Hematopoietic multipotent progenitor cell treated with erythropoietin and hydrocortisone succinate and interleukin-3 and kit ligand, for 17 days (in vitro differentiated cells): ENCODE results near the gene MAD1L1.

Source experiments
- DNase-seq: peaks from one replicate; pipeline ENCODE4 v3.0.0-alpha.2; 2015; ENCODE audit warnings: low spot score

Gene MAD1L1

DNA sequence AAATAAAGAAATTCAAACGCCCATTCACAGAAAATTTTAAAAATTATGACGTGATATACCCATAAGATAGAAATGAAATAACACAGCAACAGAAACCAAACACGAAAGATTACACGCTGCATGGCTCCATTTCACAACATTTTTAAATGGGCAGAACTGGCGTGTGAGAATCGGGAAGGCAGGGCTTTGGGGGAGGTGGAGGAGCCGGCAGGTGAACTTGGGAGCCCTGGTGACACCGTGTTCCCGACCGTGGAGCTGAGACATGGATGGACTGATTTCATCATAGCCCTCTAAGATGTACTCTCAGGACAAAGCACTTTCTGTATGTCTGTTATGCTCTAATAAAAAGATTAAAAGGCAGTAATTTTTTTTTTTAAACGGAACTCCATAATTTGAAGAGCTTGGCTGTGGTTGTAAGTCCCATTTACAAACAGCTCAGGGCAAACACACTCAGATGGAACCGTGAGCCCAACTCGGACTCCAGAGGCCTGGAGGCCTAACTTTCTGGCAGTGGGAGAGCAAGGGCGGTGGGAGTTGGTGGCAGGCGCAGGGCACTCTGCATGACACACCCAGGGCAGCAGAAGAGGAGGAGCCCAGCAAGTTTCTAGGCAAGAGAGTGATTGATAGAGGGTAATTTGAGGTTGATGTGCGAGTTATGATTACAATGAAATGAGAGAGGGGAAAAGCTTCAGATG is 203.4 kb downstream of the MAD1L1 start:
- no peak for DNase-seq

DNA sequence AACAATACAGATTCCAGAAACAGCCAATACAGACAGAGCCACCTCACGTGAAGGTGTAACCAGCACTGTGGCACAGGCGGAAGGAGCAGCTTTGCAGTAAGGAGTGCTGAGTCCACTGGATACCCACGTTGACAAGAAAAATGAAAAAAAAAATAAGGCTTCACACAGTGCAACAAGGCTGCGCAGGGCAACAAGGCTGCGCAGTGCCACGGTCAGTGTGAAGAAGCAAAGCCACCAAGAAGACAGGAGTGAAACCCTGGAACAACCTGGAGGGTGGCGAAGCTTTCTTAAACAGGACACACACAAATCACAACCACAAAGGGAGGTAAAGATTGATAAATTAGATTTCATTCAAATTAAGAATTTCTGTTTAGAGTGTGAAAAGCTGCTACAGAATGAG is 204.0 kb downstream of the MAD1L1 start:
- no peak for DNase-seq

DNA sequence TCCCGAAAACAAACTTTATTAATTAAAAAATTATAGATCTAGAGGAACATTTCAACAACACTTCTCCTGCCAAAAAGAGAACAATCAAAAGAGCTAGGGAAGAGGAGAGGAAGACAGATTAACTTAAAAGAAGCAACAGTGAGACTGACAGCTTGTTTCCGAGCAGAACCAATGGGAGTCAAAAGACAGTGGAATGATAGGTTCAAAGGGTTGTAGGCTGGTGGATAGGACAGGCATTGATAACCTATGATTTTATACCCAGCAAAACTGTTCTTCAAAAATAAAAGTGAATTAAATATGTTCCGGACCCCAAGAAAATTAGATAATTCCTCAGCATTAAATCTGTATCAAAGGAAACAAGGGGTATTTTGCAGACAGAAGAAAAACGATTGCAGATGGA is 207.6 kb downstream of the MAD1L1 start:
- no peak for DNase-seq

- DNase-seq, result no peak
Measured at GRCh38 chr7:2024567-2024918, 208.2 kb downstream of the MAD1L1 start.

GRCh38 chr7:2023877-2024566 is 208.7 kb downstream of the MAD1L1 start:
- no peak for DNase-seq

- DNase-seq, result no peak
Measured at GRCh38 chr7:2022737-2023250, 210.0 kb downstream of the MAD1L1 start.

DNA sequence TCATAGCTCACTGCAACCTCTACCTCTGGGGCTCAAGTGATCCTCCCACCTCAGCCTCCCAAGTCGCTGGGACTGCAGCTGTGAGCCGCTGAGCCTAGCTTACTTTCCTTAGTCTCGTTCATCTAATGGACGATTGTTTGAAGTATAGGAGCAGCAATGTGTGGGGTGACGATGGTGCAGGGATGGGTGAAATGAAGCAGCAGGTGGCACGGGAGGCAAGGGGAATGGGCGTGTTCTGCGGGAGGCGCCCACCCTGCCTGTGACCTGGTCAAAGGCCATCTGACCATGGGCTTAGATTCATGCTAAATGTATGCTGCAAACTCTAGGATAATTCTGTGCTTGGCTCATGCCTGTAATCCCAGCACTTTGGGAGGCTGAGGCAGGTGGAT is 210.7 kb downstream of the MAD1L1 start:
- DNase-seq, result no peak

DNA sequence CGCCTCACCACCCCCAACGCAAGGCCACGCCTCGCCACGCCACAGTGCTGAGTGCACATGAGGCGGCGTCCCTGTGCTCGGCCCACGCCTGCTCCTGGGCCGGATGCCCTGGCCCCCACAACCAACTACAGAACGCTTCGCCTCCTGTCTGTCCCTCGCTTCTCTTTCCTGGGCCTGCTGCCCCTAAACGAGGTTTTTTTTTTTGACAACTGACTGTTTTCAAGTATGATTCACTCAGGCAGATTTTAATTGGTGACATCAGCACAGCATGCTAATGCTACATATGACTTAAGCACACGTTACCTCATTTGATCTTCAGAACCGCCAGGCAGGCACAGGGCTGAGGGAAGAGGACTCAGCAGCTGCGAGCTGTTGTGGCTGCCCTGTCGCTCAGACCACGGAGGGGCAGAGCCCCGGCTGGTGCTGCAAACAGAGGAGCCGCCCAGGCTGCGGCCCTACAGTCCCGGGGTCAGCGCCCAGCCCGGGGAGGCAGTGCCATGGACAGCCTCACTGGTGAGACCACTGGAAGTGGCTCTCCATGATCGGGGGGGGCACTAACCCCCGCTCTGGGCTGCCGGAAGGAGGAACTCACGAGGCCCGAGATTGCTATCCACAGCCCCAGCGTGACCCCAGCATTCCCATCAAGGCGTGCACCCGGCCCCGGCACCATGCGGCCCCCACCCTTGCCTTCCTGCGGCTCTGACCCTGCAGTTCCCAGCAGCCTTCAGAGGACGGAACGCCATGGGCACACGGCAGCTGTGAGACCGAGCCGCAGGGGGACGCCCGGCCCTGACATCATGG is 212.8 kb downstream of the MAD1L1 start:
- peak; percentile 29 for DNase-seq

GRCh38 chr7:2019461-2019710 is 213.4 kb downstream of the MAD1L1 start:
- DNase-seq, result no peak

- DNase-seq, result no peak
Measured at GRCh38 chr7:2018569-2019460, 213.9 kb downstream of the MAD1L1 start.

- DNase-seq, result no peak
Measured at GRCh38 chr7:2017914-2018568, 214.7 kb downstream of the MAD1L1 start.

DNA sequence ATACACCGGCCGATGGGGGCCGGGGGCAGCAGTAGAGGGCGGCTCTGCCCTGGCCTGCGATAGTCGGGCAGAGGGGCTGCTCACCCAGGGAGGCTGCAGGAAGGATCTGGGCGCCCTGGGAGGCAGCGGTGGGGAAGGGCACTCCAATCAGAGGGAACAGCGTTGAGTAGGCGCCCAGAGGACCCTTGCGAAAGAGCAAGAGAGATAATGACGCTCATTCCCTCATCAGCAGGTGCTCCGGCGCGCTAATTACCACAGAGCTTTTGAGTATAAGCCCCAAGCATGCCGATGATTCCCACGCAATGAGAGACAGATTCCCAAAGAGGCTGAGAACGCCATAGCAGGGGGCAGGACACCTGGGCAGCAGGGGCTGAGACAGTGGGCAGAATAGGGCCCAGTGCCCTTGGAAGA is 215.3 kb downstream of the MAD1L1 start:
- DNase-seq, result no peak

DNA sequence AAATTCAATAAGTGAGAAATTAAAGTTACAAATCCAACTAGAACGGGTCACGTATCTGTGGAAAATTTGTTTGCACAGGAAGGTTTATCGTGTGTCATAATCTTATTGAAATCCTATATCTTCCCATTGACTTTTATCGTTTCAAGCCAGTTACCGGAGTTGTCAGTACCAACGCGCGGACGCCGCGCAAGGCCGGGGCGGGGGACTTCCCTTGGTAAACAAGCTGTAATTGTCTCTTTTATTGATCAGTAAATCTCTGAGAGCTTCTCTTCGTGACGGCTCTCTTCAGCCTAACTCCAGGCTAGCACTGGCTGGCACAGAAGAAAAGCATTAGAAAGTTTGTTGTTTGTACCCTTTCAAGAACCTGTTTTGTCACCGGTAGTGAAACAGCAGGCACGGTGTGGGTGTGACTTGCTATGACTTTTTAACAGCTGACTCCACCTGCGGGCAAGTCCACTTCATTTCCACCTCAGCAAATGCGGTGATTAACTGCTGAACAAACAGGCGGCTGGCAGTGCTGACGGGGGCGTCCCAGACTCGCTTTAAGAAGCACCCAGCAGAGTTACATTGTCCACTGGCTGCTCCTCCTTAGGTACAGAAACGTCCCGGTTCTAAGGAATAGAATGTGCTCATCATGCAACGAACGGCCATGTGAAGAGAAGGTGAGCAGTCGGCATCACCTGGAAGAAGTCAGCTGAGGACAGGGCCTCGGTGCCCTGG is 215.8 kb downstream of the MAD1L1 start:
- no peak for DNase-seq

- DNase-seq, result no peak
Measured at GRCh38 chr7:2016021-2016631, 216.6 kb downstream of the MAD1L1 start.

GRCh38 chr7:2015251-2015871 is 217.4 kb downstream of the MAD1L1 start:
- DNase-seq, result no peak

DNA sequence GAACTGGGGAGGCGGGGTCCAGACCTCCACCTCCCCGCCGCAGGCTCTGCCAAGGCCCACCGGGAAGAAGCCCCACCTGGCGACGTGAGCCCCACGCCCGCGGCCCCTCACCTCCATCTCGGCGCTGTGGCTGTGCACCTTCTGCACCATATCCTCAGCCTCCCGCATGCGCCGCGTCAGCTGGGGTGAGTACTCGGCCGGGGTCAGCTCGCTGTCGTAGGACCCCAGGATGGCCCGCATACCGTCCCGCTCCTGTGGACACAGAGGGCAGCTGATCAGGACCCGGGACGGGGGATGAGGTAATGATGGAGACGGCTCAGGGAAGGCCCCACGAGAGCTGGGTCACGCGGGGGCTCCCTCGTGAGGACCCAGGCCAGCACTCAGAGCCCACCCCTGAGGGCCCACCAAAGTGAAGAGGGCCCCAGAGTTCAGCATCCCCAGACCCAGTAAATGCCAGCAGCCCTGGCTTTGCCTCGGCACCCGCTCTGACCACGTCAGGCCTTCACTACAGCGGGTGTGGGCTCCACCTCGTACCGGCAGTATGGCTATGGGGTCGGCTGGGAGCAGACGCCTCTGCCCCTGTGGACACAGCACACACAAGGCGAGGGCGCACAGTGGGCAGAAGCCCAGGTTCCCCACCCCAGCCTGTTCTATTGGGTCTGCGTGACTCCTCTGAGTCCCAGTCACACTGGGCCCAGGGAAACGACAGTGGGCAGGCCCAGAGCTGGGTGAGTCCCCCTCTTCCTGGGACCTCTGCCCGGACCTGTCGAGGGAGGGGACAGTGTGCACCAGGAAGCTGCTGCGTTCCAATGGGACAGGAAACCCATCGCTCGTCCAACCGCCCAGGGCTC is 218.1 kb downstream of the MAD1L1 start:
- no peak for DNase-seq

DNA sequence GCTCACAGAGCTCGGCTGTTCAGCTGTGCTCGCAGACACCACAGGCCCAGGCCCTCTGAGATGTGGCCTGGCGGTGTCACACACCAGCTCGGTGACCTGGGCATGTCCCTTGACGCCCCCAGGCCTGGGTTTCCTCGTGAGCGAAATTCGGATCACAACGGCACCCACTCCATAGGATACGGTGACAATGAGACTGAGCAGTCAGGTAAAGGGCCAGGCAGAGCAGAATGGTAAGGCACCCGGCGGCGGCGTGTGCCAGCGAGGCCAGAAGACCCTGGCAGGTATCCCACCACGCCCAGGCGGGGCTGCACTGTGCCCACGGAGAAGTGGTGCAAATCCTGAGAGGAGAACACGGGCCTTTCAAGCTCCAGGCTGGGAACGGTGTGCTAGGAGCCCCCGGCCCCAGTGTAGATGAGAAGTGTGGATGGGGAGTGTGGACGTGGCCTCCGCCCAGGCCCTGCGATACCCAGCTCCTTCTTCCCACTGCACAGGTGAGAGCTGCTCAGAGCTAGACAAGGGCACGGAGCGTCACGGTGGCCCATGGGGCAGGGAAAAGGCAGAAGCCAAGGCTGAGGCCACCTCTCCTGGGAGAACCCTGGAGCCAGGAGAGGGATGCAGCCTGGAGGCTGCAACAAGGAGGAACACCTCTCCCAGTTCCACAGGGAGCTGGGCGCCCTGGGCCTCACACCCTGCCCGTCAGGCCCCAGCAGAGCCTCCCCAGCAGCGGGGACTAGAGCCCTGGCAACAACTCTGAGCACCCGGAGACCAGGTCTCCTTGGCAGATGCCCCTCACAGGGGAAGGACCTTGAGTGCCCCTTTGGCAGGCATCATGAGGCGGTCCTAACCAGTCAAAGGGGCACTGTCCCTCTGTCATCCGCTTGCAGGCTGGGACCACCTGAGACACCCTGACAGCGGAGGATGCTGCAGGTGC is 219.1 kb downstream of the MAD1L1 start:
- DNase-seq, result no peak

GRCh38 chr7:2012981-2013380 is 219.8 kb downstream of the MAD1L1 start:
- DNase-seq, result no peak
